ENCODE data around the gene COL16A1. TPM values are rescaled to one million over a fixed set of nuclear protein-coding genes. Genes with fewer than 3 reads are reported as not detected.

COL16A1 gene
- total and polyA plus RNA-seq, 4 donors, result 0.43 to 3.8 (median 2.3) TPM

GRCh38 chr1:31653717-31654473 is 49.9 kb downstream of the COL16A1 start (continued):
- TF ChIP-seq EGR1 (IDR thresholded peaks at IDR 0.05; ENCODE audit: low read depth in 2 of 2), result no peak
- no peak for TF ChIP-seq HNF4G (IDR thresholded peaks at IDR 0.05)

GRCh38 chr1:31652891-31653499 is 50.8 kb downstream of the COL16A1 start:
- DNase-seq (ENCODE audit: low spot score), result no peak
- Histone ChIP-seq H3K27me3 (ENCODE audit: control insufficient read depth in 4 of 4, insufficient read depth in 4 of 4, low read length in 3 of 4) (no peaks in the 10 kb centered on the region), H3K36me3 (ENCODE audit: control insufficient read depth in 4 of 4, insufficient read depth in 3 of 4, low read depth in 1 of 4, low read length in 3 of 4) (no peaks in the 10 kb centered on the region), H3K27ac (ENCODE audit: low read depth in 1 of 2, low read length in 2 of 2) (no peak overlapping the region), H3K9me3 (ENCODE audit: control insufficient read depth in 4 of 4, low read length in 3 of 4) (no peaks in the 10 kb centered on the region), H3K4me3 (ENCODE audit: low read depth in 1 of 3, low read length in 3 of 3) (no peak overlapping the region), H3K9ac (ENCODE audit: low read depth in 1 of 2, low read length in 2 of 2) (no peak overlapping the region), H3K4me1 (ENCODE audit: control insufficient read depth in 4 of 4, insufficient read depth in 4 of 4, low read length in 3 of 4) (no peaks in the 10 kb centered on the region)
- TF ChIP-seq ATF3 (IDR thresholded peaks at IDR 0.05), result no peak
- TF ChIP-seq GABPA (IDR thresholded peaks at IDR 0.05 in 1 of 2, conservative IDR thresholded peaks at IDR 0.05 in 1 of 2), result no peak
- no peak for TF ChIP-seq REST (IDR thresholded peaks at IDR 0.05)
- TF ChIP-seq MAX (IDR thresholded peaks at IDR 0.05), result no peak
- TF ChIP-seq RAD21 (IDR thresholded peaks at IDR 0.05), result no peak
- no peak for TF ChIP-seq EGR1 (IDR thresholded peaks at IDR 0.05; ENCODE audit: low read depth in 2 of 2)
- 84% methylated on average over 4 of the region's 4 CpGs for WGBS

GRCh38 chr1:31651766-31652165 is 52.1 kb downstream of the COL16A1 start:
- Histone ChIP-seq H3K9ac (ENCODE audit: low read depth in 1 of 2, low read length in 2 of 2) (no peak overlapping the region), H3K27ac (ENCODE audit: low read depth in 1 of 2, low read length in 2 of 2) (no peak overlapping the region), H3K4me3 (ENCODE audit: low read depth in 1 of 3, low read length in 3 of 3) (no peak overlapping the region), H3K4me1 (ENCODE audit: control insufficient read depth in 4 of 4, insufficient read depth in 4 of 4, low read length in 3 of 4) (no peaks in the 10 kb centered on the region), H3K36me3 (ENCODE audit: control insufficient read depth in 4 of 4, insufficient read depth in 3 of 4, low read depth in 1 of 4, low read length in 3 of 4) (no peaks in the 10 kb centered on the region), H3K9me3 (ENCODE audit: control insufficient read depth in 4 of 4, low read length in 3 of 4) (no peaks in the 10 kb centered on the region), H3K27me3 (ENCODE audit: control insufficient read depth in 4 of 4, insufficient read depth in 4 of 4, low read length in 3 of 4) (no peaks in the 10 kb centered on the region)
- WGBS, result 80% methylated on average over 6 of the region's 6 CpGs
- TF ChIP-seq MAX (IDR thresholded peaks at IDR 0.05), result no peak
- TF ChIP-seq CTCF (IDR thresholded peaks at IDR 0.05; ENCODE audit: low read depth, low read length, missing input control), result no peak
- TF ChIP-seq TAF1 (conservative IDR thresholded peaks at IDR 0.05), result no peak
- no peak for DNase-seq (ENCODE audit: low spot score)

Measured in liver (tissue), 9 donors.